Skeletal muscle tissue (tissue), 4 donors: ENCODE data around the gene SRRM3. TPM values are rescaled to one million over a fixed set of nuclear protein-coding genes. Genes with fewer than 3 reads are reported as not detected.
"Not testable (repeated sequence)": the region's sequence is repeated elsewhere in the genome, so short reads cannot be mapped to it uniquely, and the experiment has no call there.

Experiments used
- H3K27ac ChIP-seq: one replicate; pipeline ENCODE4 v1.7.0; 2013; ENCODE audit warnings: mild to moderate bottlenecking, low read depth, low read length, inconsistent platforms
- H3K27me3 ChIP-seq, 3 donors: one replicate each; pipeline ENCODE4 v1.7.0; 2013; ENCODE audit warnings: low read length in 3 of 3; ENCODE audit not compliant: control insufficient read depth in 3 of 3, insufficient read depth in 3 of 3
- H3K36me3 ChIP-seq, 3 donors: one replicate each; pipeline ENCODE4 v1.7.0; 2013; ENCODE audit warnings: low read length in 3 of 3; ENCODE audit not compliant: control insufficient read depth in 3 of 3, insufficient read depth in 3 of 3
- H3K4me1 ChIP-seq, 3 donors: one replicate each; pipeline ENCODE4 v1.7.0; 2013; ENCODE audit warnings: low read length in 3 of 3, mild to moderate bottlenecking in 3 of 3; ENCODE audit not compliant: control insufficient read depth in 3 of 3, insufficient read depth in 3 of 3
- H3K4me3 ChIP-seq, 3 donors: one replicate each; pipeline ENCODE4 v1.7.0; 2013; ENCODE audit warnings: low read length in 3 of 3
- H3K9ac ChIP-seq, 3 donors: one replicate each; pipeline ENCODE4 v1.7.0; 2013; ENCODE audit warnings: low read length in 3 of 3, mild to moderate bottlenecking in 3 of 3, moderate library complexity in 2 of 3, low read depth in 1 of 3
- H3K9me3 ChIP-seq, 3 donors: one replicate each; pipeline ENCODE4 v1.7.0; 2013; ENCODE audit warnings: low read length in 3 of 3; ENCODE audit not compliant: control insufficient read depth in 3 of 3
- total RNA-seq: library from RNA; depleted of rRNA; stranded (reverse); fragments of >200 nt; gene quantifications from one replicate; pipeline ENCODE4 v1.2.3, GENCODE V29; 2014
- donor health status: Osteomylitis.

SRRM3 gene
- total RNA-seq, 1 donor from 2014 or later: not detected

DNA sequence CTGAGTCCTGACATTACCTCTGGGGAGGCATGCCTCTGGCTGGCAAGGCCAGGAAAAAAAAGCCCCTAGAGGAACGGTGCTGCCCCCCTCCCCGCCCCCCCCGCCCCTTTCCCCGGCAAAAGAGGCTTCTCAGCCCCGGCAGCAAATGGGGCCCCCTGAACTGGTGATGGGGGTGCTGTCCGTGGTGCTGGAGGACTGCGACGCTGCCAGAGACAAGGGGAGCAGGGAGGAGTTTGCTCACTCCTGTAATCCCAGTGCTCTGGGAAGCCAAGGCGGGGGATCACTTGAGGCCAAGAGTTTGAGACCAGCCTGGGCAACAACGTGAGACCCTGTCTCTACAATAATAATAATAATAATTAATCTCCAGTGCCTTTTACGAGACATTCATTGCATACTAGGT is 23.7 kb downstream of the SRRM3 start:
- no peak overlapping the region for H3K9ac ChIP-seq
- H3K27ac ChIP-seq: no peak overlapping the region
- no peak overlapping the region for H3K4me3 ChIP-seq
- H3K9me3 ChIP-seq: no peaks in the 10 kb centered on the region
- peaks cover 26 to 48% (median 37%) of the 10 kb centered on the region in 3 donors for H3K27me3 ChIP-seq
- H3K4me1 ChIP-seq: no peaks in the 10 kb centered on the region
- no peaks in the 10 kb centered on the region for H3K36me3 ChIP-seq

DNA sequence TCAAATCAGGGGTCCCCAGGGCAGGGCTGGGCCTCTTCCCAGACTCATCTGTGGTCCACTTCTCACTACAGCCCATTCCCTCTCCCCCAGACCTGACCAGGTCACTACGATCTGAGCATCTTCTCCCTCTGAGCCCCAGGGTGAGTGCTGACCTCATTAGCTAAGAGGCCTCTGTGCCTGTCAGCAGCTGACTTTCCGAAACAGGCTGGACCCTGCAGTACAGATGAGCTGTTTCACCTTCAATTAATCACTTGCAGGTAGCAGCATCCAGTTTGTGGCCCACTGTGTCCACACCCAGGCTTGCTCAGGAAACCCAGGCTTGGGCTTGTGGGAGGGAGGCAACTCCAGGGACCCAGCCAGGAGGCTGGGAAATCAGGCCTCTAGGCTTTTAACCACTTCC is 24.3 kb downstream of the SRRM3 start:
- no peak overlapping the region for H3K9ac ChIP-seq
- no peaks in the 10 kb centered on the region for H3K4me1 ChIP-seq
- no peaks in the 10 kb centered on the region for H3K36me3 ChIP-seq
- no peak overlapping the region for H3K27ac ChIP-seq
- no peaks in the 10 kb centered on the region for H3K9me3 ChIP-seq
- no peak overlapping the region for H3K4me3 ChIP-seq
- peaks cover 22 to 46% (median 38%) of the 10 kb centered on the region in 3 donors for H3K27me3 ChIP-seq

- H3K36me3 ChIP-seq, H3K27ac ChIP-seq, H3K4me1 ChIP-seq, H3K4me3 ChIP-seq, H3K9me3 ChIP-seq, H3K9ac ChIP-seq: not testable (repeated sequence)
- H3K27me3 ChIP-seq: peaks cover 29 to 51% (median 44%) of the 10 kb centered on the region in 3 donors
Measured at GRCh38 chr7:76226878-76227423, 25.3 kb downstream of the SRRM3 start.

DNA sequence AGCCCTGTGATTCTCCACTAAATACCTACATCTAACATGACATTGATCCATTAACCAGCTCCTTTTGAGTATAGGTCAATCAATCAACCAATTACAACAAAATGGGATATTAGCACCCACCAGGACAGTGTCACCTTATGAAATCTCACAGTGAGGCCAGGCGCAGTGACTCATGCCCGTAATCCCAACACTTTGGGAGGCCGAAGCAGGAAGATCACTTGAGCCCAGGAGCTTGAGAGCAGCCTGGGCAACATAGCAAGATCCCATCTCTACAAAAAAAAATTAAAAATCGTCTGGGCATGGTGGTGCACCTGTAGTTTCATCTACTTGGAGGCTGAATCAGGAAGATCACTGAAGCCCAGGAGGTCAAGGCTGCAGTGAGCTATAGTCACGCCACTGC is 28.5 kb downstream of the SRRM3 start:
- Histone ChIP-seq H3K27ac (no peak overlapping the region), H3K9me3 (no peaks in the 10 kb centered on the region), H3K9ac (no peak overlapping the region), H3K36me3 (no peaks in the 10 kb centered on the region), H3K4me3 (no peak overlapping the region), H3K27me3 (peaks cover 42 to 62% (median 52%) of the 10 kb centered on the region in 3 donors), H3K4me1 (peaks cover 2 to 3% (median 3%) of the 10 kb centered on the region in 3 donors)

GRCh38 chr7:76231071-76231470 is 29.4 kb downstream of the SRRM3 start:
- H3K9me3 ChIP-seq: no peaks in the 10 kb centered on the region
- peaks cover 36 to 60% (median 50%) of the 10 kb centered on the region in 3 donors for H3K27me3 ChIP-seq
- H3K4me3 ChIP-seq: no peak overlapping the region
- no peak overlapping the region for H3K27ac ChIP-seq
- H3K4me1 ChIP-seq: peaks cover 2 to 3% (median 3%) of the 10 kb centered on the region in 3 donors
- H3K9ac ChIP-seq: no peak overlapping the region
- no peaks in the 10 kb centered on the region for H3K36me3 ChIP-seq

DNA sequence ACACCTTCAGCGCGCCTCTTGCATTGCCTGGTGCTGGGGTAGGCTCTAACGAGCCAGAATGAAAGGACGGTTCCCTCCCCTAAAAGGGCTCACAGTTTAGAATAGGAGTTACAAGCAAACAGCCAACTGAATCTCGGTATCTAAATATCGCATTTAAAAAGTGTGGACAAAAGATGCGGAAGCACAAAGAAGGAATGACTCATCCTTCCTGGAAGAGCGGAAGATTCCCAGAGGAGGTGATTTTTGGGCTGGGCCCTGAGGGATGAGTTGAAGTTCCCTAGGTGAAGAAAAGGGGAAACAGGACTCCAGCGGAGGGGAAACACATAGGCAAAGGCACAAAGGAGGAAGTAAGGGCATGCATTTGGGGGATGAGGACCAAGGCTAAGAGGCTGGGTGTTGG is 29.9 kb downstream of the SRRM3 start:
- Histone ChIP-seq H3K9ac (no peak overlapping the region), H3K4me1 (peaks cover 2 to 3% (median 3%) of the 10 kb centered on the region in 3 donors), H3K36me3 (no peaks in the 10 kb centered on the region), H3K27me3 (peaks cover 37 to 60% (median 51%) of the 10 kb centered on the region in 3 donors), H3K4me3 (no peak overlapping the region), H3K27ac (no peak overlapping the region), H3K9me3 (no peaks in the 10 kb centered on the region)

DNA sequence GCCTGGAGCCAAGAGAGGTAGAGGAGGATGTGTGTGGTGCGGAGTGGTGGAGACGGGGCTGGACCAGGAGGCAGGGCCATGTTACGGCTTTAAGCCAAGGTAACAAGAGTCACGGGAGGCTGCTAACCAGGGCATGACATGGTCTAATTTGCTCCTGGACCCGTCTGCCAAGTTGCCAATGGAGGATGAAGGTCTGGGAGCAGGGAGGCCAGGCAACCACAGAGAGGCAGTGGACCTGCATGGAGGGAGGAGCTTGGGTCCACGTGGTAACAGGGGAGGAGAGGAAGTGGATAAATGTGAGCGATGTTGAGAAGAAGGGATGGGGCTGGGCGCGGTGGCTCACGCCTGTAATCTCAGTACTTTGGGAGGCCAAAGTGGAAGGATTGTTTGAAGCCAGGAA is 31.0 kb downstream of the SRRM3 start:
- H3K36me3 ChIP-seq: no peaks in the 10 kb centered on the region
- peaks cover 41 to 57% (median 49%) of the 10 kb centered on the region in 3 donors for H3K27me3 ChIP-seq
- no peak overlapping the region for H3K27ac ChIP-seq
- H3K9me3 ChIP-seq: no peaks in the 10 kb centered on the region
- H3K9ac ChIP-seq: no peak overlapping the region
- H3K4me1 ChIP-seq: peaks cover 2 to 3% (median 3%) of the 10 kb centered on the region in 3 donors
- H3K4me3 ChIP-seq: no peak overlapping the region

DNA sequence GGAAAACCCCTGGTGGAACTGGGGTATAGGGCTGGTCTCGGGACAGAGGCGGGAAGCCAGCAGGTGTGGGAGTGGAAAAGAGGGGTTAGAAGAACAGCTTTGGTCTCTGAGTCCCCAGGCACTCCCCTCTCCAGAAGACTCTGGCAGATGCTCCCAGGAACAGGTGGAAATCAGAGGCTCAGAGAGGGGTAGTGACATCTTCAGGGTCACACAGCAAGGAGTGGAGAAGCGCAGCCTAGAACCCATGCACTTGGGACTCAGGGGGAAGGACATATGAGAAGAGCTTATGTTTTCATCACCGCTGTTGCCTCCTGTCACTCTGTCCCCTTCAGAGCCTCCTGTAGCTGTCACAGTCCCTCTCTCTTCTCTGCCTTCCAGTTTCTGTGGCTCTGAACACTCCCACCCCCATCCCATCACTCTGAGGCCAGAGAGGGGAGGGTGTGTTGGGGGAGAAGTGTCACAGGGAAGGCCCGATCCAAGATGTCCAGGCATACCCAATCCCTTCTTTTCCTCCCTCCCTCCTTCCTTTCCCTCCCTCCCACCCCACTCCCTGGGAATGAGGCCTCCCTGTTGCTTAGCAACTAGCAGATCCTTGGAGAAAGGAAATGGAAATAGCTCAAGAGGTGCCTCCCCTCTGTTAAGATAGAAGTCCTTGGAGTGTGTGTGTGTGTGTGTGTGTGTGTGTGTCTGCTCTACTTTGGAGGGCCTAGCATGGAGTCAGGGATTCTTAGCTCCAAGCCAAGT is 32.0 kb downstream of the SRRM3 start:
- H3K27ac ChIP-seq: no peak overlapping the region
- peaks cover 49 to 61% (median 55%) of the 10 kb centered on the region in 3 donors for H3K27me3 ChIP-seq
- H3K4me1 ChIP-seq: peaks cover 2 to 3% (median 3%) of the 10 kb centered on the region in 3 donors
- H3K9ac ChIP-seq: no peak overlapping the region
- H3K9me3 ChIP-seq: no peaks in the 10 kb centered on the region
- H3K36me3 ChIP-seq: no peaks in the 10 kb centered on the region
- no peak overlapping the region for H3K4me3 ChIP-seq

DNA sequence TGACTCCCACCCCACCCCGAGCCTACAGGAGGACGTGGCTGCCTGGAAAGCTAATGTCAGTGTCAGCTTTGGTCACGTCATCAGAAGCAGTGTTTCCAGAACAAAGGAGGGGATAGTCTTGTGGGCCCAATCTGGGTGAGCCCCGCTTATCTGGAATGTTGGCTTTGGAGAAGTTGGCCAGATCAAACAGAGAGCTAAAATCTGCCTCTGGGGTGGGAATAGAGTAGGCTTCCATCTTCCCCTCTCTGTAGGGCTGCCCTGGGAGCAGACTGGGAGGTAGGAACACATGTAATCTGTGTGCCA is 32.5 kb downstream of the SRRM3 start:
- peaks cover 49 to 61% (median 55%) of the 10 kb centered on the region in 3 donors for H3K27me3 ChIP-seq

DNA sequence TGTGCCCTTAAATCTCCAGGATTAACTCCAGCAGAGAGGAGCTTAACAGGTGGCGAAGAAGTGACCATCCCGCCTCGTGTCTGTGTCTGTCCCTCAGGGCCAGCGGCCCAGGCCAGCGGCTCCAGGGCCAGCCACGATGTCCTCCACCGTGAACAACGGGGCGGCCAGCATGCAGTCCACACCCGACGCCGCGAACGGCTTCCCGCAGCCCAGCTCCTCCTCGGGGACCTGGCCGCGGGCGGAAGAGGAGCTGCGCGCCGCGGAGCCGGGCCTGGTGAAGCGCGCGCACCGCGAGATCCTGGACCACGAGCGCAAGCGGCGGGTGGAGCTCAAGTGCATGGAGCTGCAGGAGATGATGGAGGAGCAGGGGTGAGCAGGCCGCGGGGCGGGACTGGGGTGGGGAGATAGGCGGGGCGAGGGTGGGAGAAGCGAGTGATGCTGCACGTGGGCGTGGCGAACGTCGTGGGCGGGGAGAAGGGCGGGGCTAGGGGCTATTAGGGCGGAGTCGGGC is 33.3 kb downstream of the SRRM3 start:
- Histone ChIP-seq H3K27ac (no peak overlapping the region), H3K27me3 (peaks cover 49 to 61% (median 55%) of the 10 kb centered on the region in 3 donors), H3K9ac (no peak overlapping the region), H3K4me1 (peaks cover 2 to 3% (median 3%) of the 10 kb centered on the region in 3 donors), H3K4me3 (no peak overlapping the region), H3K36me3 (no peaks in the 10 kb centered on the region), H3K9me3 (no peaks in the 10 kb centered on the region)

More for the DNA sequence above, 32.5 kb downstream of the SRRM3 start:
- Histone ChIP-seq H3K9me3 (no peaks in the 10 kb centered on the region), H3K4me1 (peaks cover 2 to 3% (median 3%) of the 10 kb centered on the region in 3 donors), H3K27ac (no peak overlapping the region), H3K9ac (no peak overlapping the region), H3K36me3 (no peaks in the 10 kb centered on the region), H3K4me3 (no peak overlapping the region)
